ENCODE measurements around the gene ARIH1.
"Not testable (repeated sequence)": the region's sequence is repeated elsewhere in the genome, so short reads cannot be mapped to it uniquely, and the experiment has no call there.

Gene ARIH1, protein sequence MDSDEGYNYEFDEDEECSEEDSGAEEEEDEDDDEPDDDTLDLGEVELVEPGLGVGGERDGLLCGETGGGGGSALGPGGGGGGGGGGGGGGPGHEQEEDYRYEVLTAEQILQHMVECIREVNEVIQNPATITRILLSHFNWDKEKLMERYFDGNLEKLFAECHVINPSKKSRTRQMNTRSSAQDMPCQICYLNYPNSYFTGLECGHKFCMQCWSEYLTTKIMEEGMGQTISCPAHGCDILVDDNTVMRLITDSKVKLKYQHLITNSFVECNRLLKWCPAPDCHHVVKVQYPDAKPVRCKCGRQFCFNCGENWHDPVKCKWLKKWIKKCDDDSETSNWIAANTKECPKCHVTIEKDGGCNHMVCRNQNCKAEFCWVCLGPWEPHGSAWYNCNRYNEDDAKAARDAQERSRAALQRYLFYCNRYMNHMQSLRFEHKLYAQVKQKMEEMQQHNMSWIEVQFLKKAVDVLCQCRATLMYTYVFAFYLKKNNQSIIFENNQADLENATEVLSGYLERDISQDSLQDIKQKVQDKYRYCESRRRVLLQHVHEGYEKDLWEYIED

DNA sequence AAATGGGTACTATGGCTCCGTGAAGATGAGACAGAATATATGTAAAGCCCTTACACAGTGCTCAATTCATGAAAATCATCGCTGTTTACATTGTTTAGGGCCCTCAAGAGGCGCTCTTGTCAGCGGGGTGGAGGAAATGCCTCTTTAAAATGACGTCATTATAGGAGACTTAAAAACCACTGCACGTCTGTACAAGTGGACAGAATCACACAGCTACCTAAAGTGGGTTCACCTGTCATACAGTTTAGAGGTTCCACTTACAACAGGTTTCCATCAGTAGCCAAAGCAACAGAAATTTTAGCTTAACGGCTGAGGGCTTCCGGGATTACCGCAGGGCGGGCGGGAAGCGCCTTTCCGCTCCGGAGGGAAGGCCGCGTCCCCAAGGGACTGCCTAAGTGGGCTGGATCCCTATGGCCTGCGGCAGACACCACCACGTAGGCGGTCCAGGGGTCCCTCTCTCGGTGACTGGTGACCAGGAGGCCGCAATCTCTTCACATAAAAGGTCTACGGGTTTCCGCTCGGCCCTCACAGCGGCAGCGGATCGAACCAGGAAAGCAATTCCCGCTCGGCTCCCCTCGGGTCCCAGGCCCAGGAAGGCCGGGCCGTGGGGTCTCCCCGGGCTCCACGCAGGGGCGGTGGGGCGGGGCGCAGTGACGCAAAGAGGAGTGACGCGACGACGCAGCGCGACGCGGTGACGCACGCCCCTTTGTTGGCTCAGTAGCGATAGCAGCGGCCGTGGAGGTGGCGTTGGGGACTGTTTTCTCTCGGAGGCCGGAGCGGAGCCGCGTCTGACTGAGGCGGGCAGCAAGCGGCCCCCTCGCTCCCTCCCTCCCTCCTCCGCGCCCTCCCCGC is at the start of gene ARIH1:
Gene ARIH1, plus strand, starts transcription at position 717 of the 852 bp plus-strand sequence. CDS start 310 bp downstream, outside the sequence.
- no peak for FAIRE-seq

DNA sequence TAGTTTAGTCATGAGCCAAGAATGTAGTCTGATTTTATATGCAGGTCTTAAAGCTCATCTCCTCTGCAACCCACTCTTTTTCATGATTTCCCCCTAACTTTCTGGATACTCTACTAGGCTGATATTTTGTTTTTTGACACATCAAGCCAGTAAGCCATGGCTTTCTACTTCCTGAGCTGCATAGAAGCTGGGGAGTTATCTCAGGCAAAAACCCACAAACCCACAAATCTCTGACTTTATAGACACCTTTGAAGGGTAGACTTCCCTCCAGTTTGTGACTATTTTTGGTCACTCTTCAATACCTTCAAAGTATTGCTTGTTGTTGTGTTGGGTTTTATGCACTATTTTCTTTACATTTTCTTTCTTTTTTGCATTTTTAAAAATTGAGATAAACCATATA is 47.4 kb upstream of the ARIH1 start:
- FAIRE-seq: no peak

DNA sequence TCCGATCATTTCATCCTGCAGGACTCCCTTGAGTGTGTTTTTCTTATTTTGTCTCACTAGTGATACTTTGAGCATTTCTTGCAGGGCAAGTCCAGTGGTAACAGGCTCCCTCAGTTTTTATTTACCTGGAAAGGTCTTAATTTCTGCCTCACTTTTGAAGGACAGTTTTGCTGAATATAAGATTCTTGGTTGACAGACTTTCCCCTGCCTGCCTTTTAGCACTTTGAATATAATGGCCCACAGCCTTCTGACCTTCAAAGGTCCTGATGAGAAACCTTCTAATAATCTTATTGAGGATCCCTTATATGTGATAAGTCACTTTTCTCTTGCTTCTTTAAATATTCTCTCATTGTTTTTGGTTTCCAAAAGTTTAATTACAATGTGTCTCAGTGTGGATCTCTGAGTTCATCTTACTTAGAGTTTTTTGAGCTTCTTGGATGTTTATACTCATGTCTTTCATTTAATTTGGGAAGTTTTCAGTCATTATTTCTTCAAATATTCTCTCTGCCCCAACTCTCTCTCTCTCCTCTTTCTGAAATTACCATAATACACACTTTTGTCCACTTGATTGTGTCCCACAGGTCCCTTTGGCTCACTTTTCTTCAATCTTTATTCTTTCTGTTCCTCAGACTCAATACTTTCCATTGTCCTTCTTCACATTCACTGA is 36.3 kb upstream of the ARIH1 start:
- FAIRE-seq: no peak

DNA sequence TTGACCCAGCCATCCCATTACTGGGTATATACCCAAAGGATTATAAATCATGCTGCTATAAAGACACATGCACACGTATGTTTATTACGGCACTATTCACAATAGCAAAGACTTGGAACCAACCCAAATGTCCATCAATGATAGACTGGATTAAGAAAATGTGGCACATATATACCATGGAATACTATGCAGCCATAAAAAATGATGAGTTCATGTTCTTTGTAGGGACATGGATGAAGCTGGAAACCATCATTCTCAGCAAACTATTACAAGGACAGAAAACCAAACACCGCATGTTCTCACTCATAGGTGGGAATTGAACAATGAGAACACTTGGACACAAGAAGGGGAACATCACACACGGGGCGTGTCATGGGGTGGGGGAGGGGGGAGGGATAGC is 31.3 kb upstream of the ARIH1 start:
- FAIRE-seq: not testable (repeated sequence)

DNA sequence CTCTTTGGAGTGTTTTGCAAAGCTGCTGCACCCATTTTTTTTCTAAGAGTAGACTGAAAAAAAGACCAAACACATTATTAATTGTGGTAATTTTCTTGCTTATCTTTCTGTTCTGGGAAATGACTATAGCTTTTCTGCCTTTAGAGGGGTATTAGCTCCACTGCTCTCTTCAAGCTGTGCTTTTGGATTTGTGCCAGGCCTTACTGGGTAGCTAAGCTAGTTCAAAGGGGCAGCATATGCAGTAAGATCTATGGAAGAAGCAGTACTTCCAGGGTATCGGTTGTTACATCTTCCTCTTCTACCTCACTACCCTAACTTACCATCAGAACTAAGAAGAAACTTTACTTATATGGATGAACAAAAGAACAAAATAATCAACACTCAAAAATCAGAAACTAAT is 28.7 kb upstream of the ARIH1 start:
- no peak for FAIRE-seq

DNA sequence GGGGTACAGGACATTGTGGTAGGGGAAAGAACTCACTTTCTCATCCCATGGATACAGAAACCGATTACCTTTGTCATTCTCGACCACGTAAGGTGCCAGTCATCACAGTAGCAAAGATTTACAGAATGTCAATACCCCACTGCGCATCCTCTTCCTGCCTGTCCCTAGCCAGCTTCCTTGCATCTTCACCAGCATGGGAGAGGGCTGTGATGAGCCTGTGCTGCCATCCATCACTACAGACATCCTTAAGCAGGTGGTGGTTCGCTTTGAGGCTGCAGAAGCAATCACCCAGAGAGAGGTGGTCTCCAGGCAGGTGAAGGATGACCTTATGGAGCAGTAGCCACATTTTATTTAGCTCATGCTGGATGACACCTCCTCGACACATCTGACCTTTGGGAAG is 23.3 kb upstream of the ARIH1 start:
- no peak for FAIRE-seq

DNA sequence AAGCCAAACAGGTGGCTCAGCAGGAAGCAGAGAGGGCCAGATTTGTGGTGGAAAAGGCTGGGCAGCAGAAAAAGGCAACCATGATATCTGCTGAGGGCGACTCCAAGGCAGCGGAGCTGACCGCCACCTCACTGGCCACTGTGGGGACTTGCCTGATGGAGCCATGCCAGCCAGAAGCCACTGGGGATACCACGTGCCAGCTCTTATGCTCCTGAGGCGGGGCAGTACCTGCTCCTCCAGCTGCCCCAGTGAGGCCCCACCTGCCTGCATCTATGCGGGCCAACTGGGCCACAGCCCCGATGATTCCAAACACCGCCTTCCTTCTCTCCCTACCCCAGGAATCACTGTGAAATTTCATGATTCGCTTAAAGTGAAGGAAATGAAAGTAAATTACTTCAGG is 22.9 kb upstream of the ARIH1 start:
- FAIRE-seq: no peak

DNA sequence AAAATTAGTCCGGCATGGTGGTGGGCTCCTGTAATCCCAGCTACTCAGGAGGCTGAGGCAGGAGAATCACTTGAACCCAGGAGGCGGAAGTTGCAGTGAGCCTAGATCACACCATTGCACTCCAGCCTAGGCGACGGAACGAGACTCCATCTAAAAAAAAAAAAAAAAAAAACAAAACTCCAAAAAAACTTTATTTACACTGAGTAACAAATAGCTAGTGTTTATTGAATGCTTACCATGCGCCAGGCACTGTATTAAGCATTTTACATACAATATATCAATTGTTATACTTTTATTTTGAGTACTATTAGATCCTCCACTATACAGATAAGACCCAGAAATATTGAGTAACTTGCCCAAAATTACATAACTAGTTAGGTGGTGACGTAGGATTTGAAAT is 17.4 kb upstream of the ARIH1 start:
- FAIRE-seq: no peak

DNA sequence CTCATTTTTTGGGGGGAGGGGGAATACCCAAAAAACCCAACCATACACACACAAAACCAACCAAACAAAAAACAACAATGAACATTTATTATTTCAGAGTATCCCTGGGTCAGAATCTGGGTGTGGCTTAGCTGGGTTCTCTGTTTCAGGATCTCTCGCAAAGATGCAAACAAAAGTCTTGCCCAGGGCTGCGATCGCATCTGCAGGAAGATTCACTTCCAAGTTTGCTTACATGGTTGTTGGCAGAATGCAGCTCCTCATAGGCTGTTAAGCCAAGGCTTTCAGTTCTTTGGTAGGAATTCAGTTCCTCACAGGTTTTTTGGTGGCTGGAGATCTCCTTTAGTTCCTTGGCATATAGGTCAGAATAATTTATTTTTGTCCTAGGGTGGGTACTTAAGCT is 13.7 kb upstream of the ARIH1 start:
- FAIRE-seq: no peak

DNA sequence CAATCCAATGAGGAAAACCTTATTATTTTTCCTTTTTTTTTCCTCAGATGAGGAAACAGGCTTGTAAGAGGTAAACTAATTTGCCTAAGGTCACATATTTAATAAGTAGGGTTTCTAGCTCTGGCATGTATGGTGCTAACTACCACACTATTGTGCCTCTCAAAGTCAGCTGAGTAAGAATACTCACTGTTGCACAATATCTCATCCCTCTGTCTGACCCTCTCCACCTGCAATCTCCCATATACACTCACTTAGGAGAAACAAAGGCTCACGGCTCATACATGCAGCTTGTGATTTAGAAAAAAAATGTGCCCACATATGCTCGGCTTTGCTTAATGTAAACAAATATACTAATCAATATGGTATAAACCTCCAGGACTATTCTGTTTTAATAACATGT is 10.4 kb upstream of the ARIH1 start:
- no peak for FAIRE-seq

DNA sequence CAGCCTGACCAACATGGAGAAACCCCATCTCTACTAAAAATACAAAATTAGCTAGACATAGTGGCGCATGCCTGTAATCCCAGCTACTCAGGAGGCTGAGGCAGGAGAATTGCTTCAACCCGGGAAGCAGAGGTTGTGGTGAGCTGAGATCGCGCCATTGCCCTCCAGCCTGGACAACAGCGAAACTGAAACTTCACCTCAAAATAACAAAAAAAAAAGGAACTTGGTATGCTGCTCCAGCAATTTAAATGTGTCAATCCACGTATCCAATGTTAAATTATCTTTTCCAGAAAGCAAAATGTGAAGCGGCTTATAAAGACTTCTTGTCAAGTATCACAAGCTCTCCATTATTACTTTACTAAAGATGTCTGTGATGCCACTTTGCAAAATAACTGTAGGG is 9.9 kb upstream of the ARIH1 start:
- FAIRE-seq: no peak

DNA sequence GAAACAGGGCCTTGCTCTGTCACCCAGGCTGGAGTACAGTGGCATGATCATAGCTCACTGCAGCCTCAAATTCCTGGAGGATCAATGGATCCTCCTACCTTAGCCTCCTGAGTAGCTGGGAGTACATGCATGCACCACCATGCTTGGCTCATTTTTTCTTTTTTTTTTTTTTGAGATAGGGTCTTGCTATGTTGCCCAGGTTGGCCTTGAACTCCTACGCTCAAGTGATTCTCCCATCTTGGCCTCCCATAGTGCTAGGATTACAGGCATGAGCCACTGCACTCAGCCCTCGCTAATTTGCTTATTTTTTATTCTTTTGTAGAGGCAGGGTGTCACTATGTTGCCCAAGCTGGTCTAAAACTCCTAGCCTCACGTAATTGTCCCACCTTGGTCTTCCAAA is 6.0 kb upstream of the ARIH1 start:
- no peak for FAIRE-seq

DNA sequence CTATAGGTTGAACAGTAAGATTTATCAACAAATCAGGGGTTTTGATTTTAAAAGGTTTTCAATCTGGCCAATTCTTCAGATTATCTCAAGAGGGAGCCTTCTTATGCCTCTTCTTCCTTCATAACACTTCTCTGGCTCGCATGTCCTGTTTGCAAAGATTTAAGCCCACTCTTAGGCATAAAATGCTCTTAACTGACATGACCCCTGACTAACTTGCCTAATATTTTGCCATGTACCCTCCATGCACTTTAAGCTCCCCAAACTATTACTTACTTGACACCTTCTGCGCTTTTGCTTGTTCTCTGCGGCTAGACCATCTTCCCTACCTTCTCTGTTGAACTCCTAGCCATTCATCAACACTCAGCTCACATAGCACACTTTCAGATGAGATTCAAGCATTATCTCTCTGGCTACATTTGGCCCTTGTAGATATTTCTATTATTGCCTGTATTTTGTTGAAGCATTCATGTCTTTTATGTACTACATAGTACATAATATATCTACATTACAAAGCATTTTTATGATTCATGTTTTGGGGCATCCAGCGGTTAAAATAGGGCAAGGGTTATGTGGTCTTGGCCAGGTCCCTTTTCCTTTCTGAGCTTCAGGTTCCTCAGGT is 1.0 kb upstream of the ARIH1 start:
- no peak for FAIRE-seq

DNA sequence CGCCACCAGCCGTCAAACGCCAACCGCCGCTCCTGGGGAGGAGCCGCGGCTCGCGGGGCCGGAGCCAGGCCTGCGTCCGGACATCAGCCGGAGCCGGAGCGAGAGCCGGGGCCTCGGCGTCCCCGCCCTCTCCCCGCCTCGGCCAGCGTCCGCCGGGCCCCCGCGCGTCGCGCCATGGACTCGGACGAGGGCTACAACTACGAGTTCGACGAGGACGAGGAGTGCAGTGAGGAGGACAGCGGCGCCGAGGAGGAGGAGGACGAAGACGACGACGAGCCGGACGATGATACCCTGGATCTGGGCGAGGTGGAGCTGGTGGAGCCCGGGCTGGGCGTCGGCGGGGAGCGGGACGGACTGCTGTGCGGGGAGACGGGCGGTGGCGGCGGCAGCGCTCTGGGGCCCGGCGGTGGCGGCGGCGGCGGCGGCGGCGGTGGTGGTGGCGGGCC is 359 bp downstream of the ARIH1 start:
- no peak for FAIRE-seq

DNA sequence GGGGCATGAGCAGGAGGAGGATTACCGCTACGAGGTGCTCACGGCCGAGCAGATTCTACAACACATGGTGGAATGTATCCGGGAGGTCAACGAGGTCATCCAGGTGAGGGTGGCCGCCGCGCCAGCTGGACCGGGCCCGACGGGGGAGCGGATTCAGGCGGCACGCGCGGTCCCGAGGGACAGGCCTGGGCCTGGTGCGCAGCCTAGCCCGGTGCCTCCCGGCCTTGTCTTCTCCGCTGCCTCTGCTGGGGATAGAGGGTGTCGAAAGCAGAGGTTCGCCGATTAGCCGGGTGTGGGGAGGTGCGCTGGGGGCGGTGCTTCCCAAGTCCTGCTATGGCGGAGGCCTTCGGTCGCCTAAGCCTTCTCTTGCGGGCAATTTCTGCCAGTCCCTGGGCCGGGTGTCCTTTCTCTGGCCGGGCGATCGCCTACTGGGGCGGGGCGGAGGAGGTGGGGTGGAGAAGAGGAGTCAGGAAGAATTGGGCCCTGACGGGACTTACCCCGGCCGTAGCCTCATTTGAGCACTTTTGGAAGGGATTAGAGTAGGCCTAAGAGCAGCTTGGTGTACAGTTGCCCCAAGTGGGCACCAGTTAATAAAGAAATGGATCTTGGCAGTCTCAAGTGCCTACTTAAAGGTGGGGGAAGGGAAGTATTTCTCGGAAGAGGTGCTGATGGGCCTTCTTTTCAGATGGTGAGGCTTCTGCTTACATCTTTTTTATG is 940 bp downstream of the ARIH1 start:
- FAIRE-seq: no peak

DNA sequence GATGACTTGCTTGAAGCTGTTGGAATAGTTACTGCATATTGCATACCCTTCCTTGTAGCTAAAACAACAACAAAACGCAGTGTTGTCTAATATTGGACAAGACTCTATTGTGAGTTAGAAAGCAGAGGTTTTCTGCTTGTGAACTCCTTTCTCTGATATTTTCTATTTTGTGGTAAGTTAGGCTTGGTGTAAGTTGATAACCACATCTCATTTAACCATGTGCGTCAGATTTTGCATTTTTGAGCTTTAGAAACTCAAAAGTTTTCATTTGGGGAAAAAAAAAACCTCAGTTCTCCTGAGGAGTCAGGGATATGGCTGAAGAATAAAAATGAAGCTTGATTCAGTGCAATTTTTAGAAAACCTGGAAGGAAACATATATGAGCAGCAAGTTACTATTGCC is 1.5 kb downstream of the ARIH1 start:
- FAIRE-seq: no peak

DNA sequence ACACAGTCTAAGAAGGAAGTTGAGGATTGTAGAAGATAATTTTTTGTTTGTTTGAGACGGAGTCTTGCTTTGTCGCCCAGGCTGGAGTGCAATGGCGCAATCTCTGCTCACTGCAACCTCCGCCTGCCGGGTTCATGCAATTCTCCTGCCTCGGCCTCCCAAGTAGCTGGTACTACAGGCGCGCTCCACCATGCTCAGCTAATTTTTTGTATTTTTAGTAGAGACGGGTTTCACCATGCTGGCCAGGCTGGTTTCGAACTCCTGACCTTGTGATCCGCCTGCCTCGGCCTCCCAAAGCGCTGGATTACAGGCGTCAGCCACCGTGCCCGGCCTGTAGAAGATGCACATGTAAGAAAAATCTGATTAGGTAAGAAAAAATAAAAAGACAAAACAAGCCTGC is 2.2 kb downstream of the ARIH1 start:
- FAIRE-seq: not testable (repeated sequence)

DNA sequence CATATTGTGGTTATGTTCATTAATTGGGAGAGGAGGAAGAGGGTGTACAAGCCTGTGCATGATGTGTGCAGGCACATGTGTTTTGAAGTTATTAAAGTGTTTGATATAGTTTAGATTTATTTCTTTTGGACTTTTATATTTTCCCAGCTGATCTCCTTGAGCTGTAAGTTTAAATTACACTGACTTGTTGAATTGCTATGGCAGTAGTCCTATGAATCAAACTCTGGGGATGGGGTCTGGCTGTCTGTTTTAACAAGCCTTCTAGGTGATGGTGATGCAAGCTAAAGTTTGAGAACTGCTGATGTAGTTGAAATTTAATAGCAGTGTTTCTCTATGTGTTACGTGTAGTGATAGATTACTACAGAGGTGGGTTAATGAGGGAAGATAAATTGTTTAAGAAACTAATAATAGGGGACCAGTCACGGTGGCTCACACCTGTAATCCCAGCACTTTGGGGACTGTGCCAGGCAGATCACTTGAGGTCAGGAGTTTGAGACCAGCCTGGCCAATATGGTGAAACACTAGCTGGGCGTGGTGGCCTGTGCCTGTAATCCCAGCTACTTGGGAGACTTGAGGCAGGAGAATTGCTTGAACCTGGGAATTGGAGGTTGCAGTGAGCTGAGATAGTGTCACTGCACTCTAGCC is 7.0 kb downstream of the ARIH1 start:
- no peak for FAIRE-seq

DNA sequence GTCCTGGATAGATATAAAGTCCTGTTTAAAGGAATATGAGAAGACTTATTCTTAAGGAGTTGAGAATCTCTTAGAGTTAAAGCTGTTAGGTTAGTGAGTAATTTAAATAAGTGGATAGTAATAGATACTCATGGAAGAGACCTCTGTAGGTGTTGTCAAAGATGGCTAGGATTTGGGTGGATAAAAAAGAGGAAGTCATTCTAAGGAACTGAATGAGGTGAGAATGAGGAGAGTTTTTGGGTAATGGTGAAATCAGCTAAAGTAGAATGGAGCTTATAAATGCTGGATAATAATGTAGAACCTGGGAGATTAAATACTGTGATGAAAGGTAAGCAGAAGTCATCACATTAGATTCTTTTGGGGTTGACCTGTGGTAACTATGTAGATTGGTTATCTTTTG is 8.1 kb downstream of the ARIH1 start:
- no peak for FAIRE-seq

DNA sequence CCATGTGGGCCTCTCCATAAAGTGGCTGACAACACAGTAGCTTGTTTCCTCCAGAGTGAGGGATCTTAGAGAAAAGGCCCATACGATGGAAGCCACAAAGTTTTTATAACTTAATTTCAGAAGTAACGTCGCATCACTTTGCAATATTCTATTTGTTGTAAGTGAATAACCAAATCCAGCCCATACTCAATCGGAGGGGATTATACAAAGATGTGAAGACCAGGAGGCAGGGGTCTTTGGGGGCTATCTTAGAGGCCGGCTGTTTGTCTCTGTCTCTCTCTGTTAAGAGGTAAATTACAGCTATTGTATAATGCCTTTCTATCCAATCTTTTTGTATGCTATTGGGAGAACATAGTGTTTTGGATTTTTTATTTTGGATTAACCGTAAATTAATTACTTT is 9.1 kb downstream of the ARIH1 start:
- FAIRE-seq: no peak

DNA sequence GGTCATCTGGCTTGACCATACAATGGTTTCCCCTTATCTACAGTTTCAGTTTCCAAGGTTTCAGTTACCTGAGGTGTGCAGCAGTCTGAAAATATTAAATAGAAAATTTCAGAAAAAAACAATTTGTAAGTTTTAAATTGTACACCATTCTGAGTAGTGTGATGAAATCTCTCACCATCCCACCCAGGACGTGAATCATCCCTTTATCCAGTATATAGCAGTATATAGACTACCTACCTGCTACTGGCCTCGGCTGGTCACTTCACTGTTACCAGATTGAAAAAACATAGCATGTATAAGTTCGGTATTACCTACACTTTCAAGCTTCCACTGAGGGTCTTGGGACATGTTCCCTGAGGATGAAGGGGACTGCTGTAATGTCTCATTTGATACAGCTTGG is 12.0 kb downstream of the ARIH1 start:
- FAIRE-seq: no peak

Data from A204.1 (cell line).